Skeletal muscle tissue (tissue), 4 donors: ENCODE results near the gene BARHL1. TPM values are rescaled to one million over a fixed set of nuclear protein-coding genes. Genes with fewer than 3 reads are reported as not detected.

Source experiments
- H3K27ac ChIP-seq: one replicate; pipeline ENCODE4 v1.7.0; 2013; ENCODE audit warnings: mild to moderate bottlenecking, low read depth, low read length, inconsistent platforms
- H3K27me3 ChIP-seq, 3 donors: one replicate each; pipeline ENCODE4 v1.7.0; 2013; ENCODE audit warnings: low read length in 3 of 3; ENCODE audit not compliant: control insufficient read depth in 3 of 3, insufficient read depth in 3 of 3
- H3K36me3 ChIP-seq, 3 donors: one replicate each; pipeline ENCODE4 v1.7.0; 2013; ENCODE audit warnings: low read length in 3 of 3; ENCODE audit not compliant: control insufficient read depth in 3 of 3, insufficient read depth in 3 of 3
- H3K4me1 ChIP-seq, 3 donors: one replicate each; pipeline ENCODE4 v1.7.0; 2013; ENCODE audit warnings: low read length in 3 of 3, mild to moderate bottlenecking in 3 of 3; ENCODE audit not compliant: control insufficient read depth in 3 of 3, insufficient read depth in 3 of 3
- H3K4me3 ChIP-seq, 3 donors: one replicate each; pipeline ENCODE4 v1.7.0; 2013; ENCODE audit warnings: low read length in 3 of 3
- H3K9ac ChIP-seq, 3 donors: one replicate each; pipeline ENCODE4 v1.7.0; 2013; ENCODE audit warnings: low read length in 3 of 3, mild to moderate bottlenecking in 3 of 3, moderate library complexity in 2 of 3, low read depth in 1 of 3
- H3K9me3 ChIP-seq, 3 donors: one replicate each; pipeline ENCODE4 v1.7.0; 2013; ENCODE audit warnings: low read length in 3 of 3; ENCODE audit not compliant: control insufficient read depth in 3 of 3
- total RNA-seq: library from RNA; depleted of rRNA; stranded (reverse); fragments of >200 nt; gene quantifications from one replicate; pipeline ENCODE4 v1.2.3, GENCODE V29; 2014
- donor health status: Osteomylitis.

Gene BARHL1
- total RNA-seq, 1 donor from 2014 or later: not detected

DNA sequence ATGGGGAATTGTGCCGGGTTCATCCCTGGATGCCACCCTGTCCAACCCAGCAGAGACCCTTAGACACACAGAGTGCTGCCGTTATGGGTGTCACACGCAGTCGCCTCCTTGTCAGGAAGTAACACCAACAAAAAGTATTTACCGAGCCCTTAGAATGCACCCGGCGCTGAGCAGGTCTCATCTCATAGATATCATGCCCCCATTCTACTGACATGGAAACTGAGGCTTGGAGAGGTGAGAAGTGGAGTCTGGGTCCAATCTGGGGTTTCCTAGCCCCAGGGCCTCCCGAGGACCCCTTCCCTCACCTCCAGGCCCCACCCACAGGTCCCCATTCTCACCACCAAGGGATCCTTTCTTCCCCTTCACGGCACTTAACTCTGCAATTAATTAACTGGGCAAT lies 36.8 kb upstream of the BARHL1 start:
- Histone ChIP-seq H3K36me3 (no peaks in the 10 kb centered on the region), H3K27ac (no peak overlapping the region), H3K27me3 (peaks cover 35 to 62% (median 56%) of the 10 kb centered on the region in 3 donors), H3K9me3 (no peaks in the 10 kb centered on the region), H3K9ac (no peak overlapping the region), H3K4me3 (no peak overlapping the region), H3K4me1 (peaks cover 0 to 5% (median 0%) of the 10 kb centered on the region in 3 donors)

- no peak overlapping the region for H3K27ac ChIP-seq
- H3K36me3 ChIP-seq: no peaks in the 10 kb centered on the region
- peaks cover 0 to 5% (median 0%) of the 10 kb centered on the region in 3 donors for H3K4me1 ChIP-seq
- no peak overlapping the region for H3K4me3 ChIP-seq
- no peaks in the 10 kb centered on the region for H3K9me3 ChIP-seq
- H3K27me3 ChIP-seq: peaks cover 35 to 68% (median 58%) of the 10 kb centered on the region in 3 donors
- H3K9ac ChIP-seq: no peak overlapping the region
Observed at GRCh38 chr9:132546148-132547051, 36.0 kb upstream of the BARHL1 start.

DNA sequence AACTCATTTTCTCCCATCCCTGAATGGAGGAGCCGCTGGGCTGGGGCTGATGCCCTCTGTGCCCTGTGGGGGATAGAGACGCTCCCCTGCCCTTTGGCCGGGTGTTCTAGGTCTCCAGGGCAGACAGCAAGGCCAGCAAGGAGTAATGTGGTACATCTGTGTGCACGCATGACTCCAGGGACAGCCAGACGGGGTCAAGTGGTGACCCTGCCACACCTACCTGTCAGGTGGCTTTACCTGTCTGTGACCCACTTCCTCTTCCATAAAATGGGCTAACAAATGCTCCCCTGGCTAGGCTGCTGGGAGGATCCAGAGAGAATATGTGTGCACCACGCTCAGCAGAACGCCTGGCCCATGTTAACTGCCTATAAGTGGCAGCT lies 35.4 kb upstream of the BARHL1 start:
- no peak overlapping the region for H3K9ac ChIP-seq
- no peak overlapping the region for H3K4me3 ChIP-seq
- H3K27ac ChIP-seq: no peak overlapping the region
- H3K27me3 ChIP-seq: peaks cover 33 to 71% (median 57%) of the 10 kb centered on the region in 3 donors
- no peaks in the 10 kb centered on the region for H3K9me3 ChIP-seq
- no peaks in the 10 kb centered on the region for H3K36me3 ChIP-seq
- peaks cover 0 to 5% (median 0%) of the 10 kb centered on the region in 3 donors for H3K4me1 ChIP-seq

DNA sequence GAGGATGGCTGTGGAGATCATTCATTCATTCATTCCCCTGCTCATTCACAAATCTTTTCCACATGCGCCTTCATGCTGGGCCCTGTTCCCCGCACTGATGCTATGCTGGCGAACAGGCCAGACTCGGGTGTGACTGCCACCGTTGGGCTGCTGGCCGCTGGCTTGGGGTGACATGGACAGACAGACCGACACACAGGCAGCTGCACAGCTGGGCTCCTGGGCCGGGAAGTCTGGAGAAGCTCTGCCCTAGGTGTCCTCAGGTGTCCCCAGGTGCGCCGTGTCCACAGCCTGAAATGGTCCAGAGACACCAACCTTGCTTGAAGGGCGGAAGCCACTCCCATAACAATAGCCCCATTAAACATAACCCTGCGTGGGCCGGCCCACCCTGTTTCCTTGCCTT lies 35.0 kb upstream of the BARHL1 start:
- no peaks in the 10 kb centered on the region for H3K36me3 ChIP-seq
- peaks cover 30 to 68% (median 58%) of the 10 kb centered on the region in 3 donors for H3K27me3 ChIP-seq

DNA sequence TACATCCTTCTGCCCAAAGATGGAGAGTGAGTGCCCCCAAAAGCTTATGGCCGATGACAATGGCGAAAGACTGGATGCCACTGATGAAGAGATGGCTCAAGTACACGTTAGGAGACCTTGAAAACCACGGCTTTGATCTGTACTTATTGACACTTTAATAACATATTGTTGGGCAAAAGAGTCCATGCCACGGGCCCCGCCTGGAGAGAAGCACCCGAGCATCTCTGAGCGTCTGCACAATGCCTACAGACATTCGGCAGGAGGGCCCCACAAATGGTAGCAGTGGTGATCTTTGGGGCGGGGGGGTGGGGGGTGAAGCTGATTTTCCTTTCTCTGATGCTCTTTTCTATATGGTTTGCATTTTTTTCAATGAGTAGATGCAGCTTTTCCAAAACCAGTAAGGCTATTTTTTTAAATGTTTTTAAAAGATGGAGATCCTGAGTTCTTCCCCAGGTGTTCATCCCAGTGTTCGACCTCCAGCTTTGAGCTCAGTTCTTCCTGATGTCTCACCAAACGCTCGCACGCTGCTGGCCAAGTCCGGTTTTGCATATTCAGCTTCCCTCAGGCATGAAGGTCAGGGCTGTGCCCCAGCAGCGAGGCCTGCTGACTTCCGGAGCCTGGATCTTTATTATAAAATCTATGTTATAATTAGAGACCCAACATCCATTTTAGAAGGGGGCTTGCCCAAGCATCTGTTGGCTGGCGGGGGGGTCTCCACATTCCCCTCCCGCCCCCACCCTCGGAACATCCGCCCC lies 34.3 kb upstream of the BARHL1 start:
- Histone ChIP-seq H3K4me1 (peaks cover 0 to 5% (median 0%) of the 10 kb centered on the region in 3 donors), H3K27me3 (peaks cover 28 to 64% (median 61%) of the 10 kb centered on the region in 3 donors), H3K36me3 (no peaks in the 10 kb centered on the region), H3K9me3 (peaks cover 0 to 2% (median under 1%) of the 10 kb centered on the region in 3 donors), H3K27ac (no peak overlapping the region), H3K9ac (no peak overlapping the region), H3K4me3 (no peak overlapping the region)

More for the DNA sequence above, 35.0 kb upstream of the BARHL1 start:
- no peak overlapping the region for H3K27ac ChIP-seq
- H3K4me1 ChIP-seq: peaks cover 0 to 5% (median 0%) of the 10 kb centered on the region in 3 donors
- no peak overlapping the region for H3K4me3 ChIP-seq
- H3K9ac ChIP-seq: no peak overlapping the region
- no peaks in the 10 kb centered on the region for H3K9me3 ChIP-seq

DNA sequence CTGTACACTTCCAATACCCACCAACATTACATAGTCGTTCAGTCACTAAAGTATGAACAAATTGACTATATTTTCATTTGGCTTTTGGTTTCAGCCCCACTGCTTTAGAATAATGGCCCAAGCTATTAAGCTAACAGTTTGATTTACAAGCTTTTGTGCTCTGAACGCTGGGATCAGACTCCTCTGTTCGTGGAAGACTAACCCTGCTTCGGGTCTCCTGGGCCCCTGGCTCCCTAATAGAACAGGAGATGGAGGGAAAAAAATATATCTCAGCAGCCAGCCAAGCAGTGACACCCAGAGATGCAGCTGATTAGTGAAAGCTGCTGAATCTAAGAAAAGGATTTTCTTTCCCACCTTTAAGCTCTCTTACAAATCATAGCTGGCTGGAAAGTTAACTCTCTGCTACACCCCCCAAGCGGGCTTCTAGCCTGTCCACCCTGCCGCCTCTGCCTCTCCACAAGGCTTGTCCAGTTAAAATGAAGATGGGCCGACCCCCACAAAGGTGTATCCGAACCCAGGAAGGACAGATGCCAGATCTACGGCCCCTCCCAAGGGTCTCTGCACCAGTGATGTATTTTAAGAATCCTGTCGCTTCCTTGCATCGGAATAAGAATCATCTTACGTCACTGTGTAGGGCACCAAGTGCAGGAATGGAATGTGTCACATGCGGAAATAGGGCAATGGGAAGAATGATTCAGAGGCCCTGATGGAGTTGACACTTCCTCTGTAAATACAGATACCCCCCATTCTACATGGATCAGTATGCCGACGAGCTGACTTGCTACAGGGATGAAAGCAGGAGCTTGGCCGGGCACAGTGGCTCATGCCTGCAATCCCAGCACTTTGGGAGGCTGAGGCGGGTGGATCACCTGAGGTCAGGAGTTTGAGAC lies 33.4 kb upstream of the BARHL1 start:
- Histone ChIP-seq H3K27me3 (peaks cover 26 to 60% (median 55%) of the 10 kb centered on the region in 3 donors), H3K4me1 (peaks cover 0 to 5% (median 0%) of the 10 kb centered on the region in 3 donors), H3K9ac (no peak overlapping the region), H3K36me3 (no peaks in the 10 kb centered on the region), H3K27ac (no peak overlapping the region), H3K9me3 (peaks cover 0 to 5% (median 2%) of the 10 kb centered on the region in 3 donors), H3K4me3 (no peak overlapping the region)

DNA sequence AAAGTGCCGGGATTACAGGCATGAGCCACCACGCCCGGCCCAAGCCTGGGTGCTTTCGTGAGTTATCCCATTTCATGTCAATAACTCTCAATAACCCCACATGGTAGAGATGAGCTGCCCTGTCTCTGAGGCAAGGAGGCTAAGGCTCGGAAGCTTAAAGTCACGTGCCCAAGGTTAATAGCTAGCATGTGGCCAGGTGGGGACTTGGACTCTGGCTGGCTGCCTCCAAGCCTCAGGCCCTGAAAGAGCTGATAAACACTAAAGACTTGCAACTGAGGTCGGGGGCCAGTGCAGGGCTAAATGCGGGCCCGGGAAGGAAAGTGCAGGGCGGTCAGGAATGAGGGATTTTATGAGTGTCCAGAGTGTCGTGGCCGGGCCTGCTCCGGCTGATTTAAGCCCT lies 30.9 kb upstream of the BARHL1 start:
- peaks cover 21 to 52% (median 47%) of the 10 kb centered on the region in 3 donors for H3K27me3 ChIP-seq
- no peak overlapping the region for H3K27ac ChIP-seq
- no peak overlapping the region for H3K9ac ChIP-seq
- H3K4me3 ChIP-seq: no peak overlapping the region
- H3K36me3 ChIP-seq: no peaks in the 10 kb centered on the region
- H3K9me3 ChIP-seq: peaks cover 0 to 5% (median 2%) of the 10 kb centered on the region in 3 donors
- H3K4me1 ChIP-seq: peaks cover 0 to 2% (median 0%) of the 10 kb centered on the region in 3 donors

DNA sequence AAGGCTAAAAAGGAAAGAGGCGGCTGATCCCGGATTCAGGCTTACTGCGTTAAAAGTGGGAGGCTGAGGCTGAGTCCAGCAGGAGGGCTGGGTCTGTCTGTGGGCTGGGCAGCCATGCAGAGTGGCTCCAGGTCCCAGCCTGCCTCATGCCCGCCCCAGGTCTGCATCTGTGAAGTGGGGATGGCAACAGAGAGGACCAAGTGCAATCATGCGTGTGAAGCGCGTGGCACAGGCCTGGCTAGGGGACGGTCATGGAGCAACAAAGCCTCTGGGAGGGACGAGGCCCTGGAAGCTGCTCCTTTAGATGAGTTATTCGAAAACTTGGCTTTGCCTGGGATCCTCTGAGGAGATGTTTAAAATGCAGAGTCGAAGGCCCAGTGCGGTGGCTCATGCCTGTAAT lies 30.4 kb upstream of the BARHL1 start:
- H3K27me3 ChIP-seq: peaks cover 21 to 52% (median 47%) of the 10 kb centered on the region in 3 donors
- H3K9me3 ChIP-seq: peaks cover 0 to 5% (median 2%) of the 10 kb centered on the region in 3 donors
- no peak overlapping the region for H3K4me3 ChIP-seq

DNA sequence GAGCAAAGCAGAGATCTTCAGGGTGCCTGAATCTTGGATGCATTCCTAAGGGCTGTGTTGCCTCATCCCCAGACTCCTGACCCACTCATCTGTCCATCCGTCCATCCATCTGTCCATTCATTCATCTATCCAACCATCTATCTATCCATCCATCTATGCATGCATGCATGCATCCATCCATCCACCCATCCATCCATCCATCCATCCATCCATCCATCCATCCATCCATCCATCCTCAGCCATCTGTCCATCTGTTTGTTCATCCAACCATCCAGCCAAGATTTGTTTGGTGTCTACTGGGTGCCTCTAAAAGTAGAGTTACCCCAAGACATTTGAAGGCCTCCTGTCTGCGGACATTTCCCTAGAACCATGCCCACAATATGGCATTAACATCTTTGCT lies 27.7 kb upstream of the BARHL1 start:
- peaks cover 0 to 5% (median 2%) of the 10 kb centered on the region in 3 donors for H3K9me3 ChIP-seq
- peaks cover 16 to 48% (median 42%) of the 10 kb centered on the region in 3 donors for H3K27me3 ChIP-seq

More for the DNA sequence above, 30.4 kb upstream of the BARHL1 start:
- Histone ChIP-seq H3K4me1 (no peaks in the 10 kb centered on the region), H3K27ac (no peak overlapping the region), H3K9ac (no peak overlapping the region), H3K36me3 (no peaks in the 10 kb centered on the region)

More for the DNA sequence above, 27.7 kb upstream of the BARHL1 start:
- H3K36me3 ChIP-seq: no peaks in the 10 kb centered on the region
- no peak overlapping the region for H3K4me3 ChIP-seq
- H3K27ac ChIP-seq: no peak overlapping the region
- H3K9ac ChIP-seq: no peak overlapping the region
- H3K4me1 ChIP-seq: peaks cover 0 to 2% (median 0%) of the 10 kb centered on the region in 3 donors
